GM23338 (cell line): Measurements from ENCODE around the gene DMRTB1. TPM values are rescaled to one million over a fixed set of nuclear protein-coding genes. Genes with fewer than 3 reads are reported as not detected.

Experiments used
- ATAC-seq: fragments of 200-7000 bp; cut with Tn5 transposase; 3 replicates; pipeline ENCODE4 v1.9.1; 2020
- DNase-seq: peaks from one replicate; pipeline ENCODE4 v3.0.0-alpha.2; 2015; ENCODE audit warnings: low spot score
- H2AFZ ChIP-seq: fragments of 200-600 bp; sonication (generic); 2 replicates; pipeline ENCODE4 v1.8.0; 2016; ENCODE audit warnings: antibody characterized with exemption, mild to moderate bottlenecking, moderate library complexity
- H3F3A ChIP-seq: fragments of 200-600 bp; sonication (generic); replicated peaks from 2 replicates; pipeline ENCODE4 v1.8.0; 2017; ENCODE audit warnings: antibody characterized with exemption, mixed run types, low read depth
- H3K27ac ChIP-seq: fragments of 200-600 bp; sonication (generic); 2 replicates; pipeline ENCODE4 v1.6.1; 2016; ENCODE audit warnings: low read depth
- H3K27me3 ChIP-seq: fragments of 200-600 bp; sonication (generic); 2 replicates; pipeline ENCODE4 v1.8.0; 2016; ENCODE audit warnings: mild to moderate bottlenecking, mixed run types, moderate library complexity; ENCODE audit not compliant: insufficient read depth
- H3K36me3 ChIP-seq: fragments of 200-600 bp; sonication (generic); 2 replicates; pipeline ENCODE4 v1.8.0; 2016; ENCODE audit warnings: mild to moderate bottlenecking; ENCODE audit not compliant: insufficient read depth
- H3K4me1 ChIP-seq: fragments of 200-600 bp; sonication (generic); 2 replicates; pipeline ENCODE4 v1.8.0; 2016; ENCODE audit warnings: mild to moderate bottlenecking, moderate library complexity; ENCODE audit not compliant: insufficient read depth
- H3K4me2 ChIP-seq: fragments of 200-600 bp; sonication (generic); 2 replicates; pipeline ENCODE4 v1.7.1; 2017; ENCODE audit warnings: mixed run types
- H3K4me3 ChIP-seq: fragments of 200-600 bp; sonication (generic); 2 replicates; pipeline ENCODE4 v1.6.1; 2016; ENCODE audit warnings: mixed run types
- H3K79me2 ChIP-seq: fragments of 200-600 bp; sonication (generic); replicated peaks from 2 replicates; pipeline ENCODE4 v1.8.0; 2017; ENCODE audit warnings: mild to moderate bottlenecking; ENCODE audit not compliant: insufficient read depth
- H3K9me2 ChIP-seq: fragments of 200-600 bp; sonication (generic); 2 replicates; pipeline ENCODE4 v1.8.0; 2017; ENCODE audit not compliant: insufficient read depth
- H4K20me1 ChIP-seq: fragments of 200-600 bp; sonication (generic); replicated peaks from 2 replicates; pipeline ENCODE4 v1.8.0; 2017; ENCODE audit warnings: mild to moderate bottlenecking; ENCODE audit not compliant: insufficient read depth
- H3K27ac Mint-ChIP-seq: 2 replicates; pipeline ENCODE4 v1.8.0; 2020; ENCODE audit warnings: inconsistent platforms, mild to moderate bottlenecking, moderate library complexity, mixed read lengths
- H3K27me3 Mint-ChIP-seq: 3 replicates; pipeline ENCODE4 v1.8.0; 2022; ENCODE audit warnings: low read depth, mild to moderate bottlenecking, moderate library complexity, mixed read lengths, inconsistent platforms; ENCODE audit not compliant: insufficient read depth, poor library complexity
- H3K36me3 Mint-ChIP-seq: 3 replicates; pipeline ENCODE4 v1.8.0; 2021; ENCODE audit warnings: low read depth, mild to moderate bottlenecking, inconsistent platforms, moderate library complexity, mixed read lengths
- H3K4me1 Mint-ChIP-seq: 3 replicates; pipeline ENCODE4 v1.8.0; 2020; ENCODE audit warnings: mild to moderate bottlenecking, inconsistent platforms, mixed read lengths
- H3K4me3 Mint-ChIP-seq: 3 replicates; pipeline ENCODE4 v1.8.0; 2021; ENCODE audit warnings: moderate library complexity, mild to moderate bottlenecking, inconsistent platforms, mixed read lengths
- H3K9me3 Mint-ChIP-seq: 3 replicates; pipeline ENCODE4 v1.8.0; 2020; ENCODE audit warnings: moderate library complexity, mild to moderate bottlenecking, inconsistent platforms, mixed read lengths
- CREB1 ChIP-seq: fragments of 250-450 bp; sonication (Bioruptor Pico); IDR thresholded peaks from 2 replicates; pipeline ENCODE4 v1.5.0; 2020; ENCODE audit warnings: low read depth, mild to moderate bottlenecking, moderate library complexity
- EZH2 ChIP-seq: fragments of 200-600 bp; sonication (generic); IDR thresholded peaks from one replicate; pipeline ENCODE4 v1.8.0; 2017; ENCODE audit warnings: antibody characterized with exemption, mild to moderate bottlenecking, low read depth; ENCODE audit not compliant: unreplicated experiment
- EZH2phosphoT487 ChIP-seq: fragments of 200-600 bp; sonication (generic); IDR thresholded peaks from one replicate; pipeline ENCODE4 v1.8.1; 2018; ENCODE audit warnings: antibody characterized with exemption; ENCODE audit not compliant: unreplicated experiment
- JUNB ChIP-seq: IDR thresholded peaks from one replicate; pipeline ENCODE4 v1.6.1; 2016; ENCODE audit warnings: antibody characterized with exemption; ENCODE audit not compliant: unreplicated experiment
- NANOG ChIP-seq: IDR thresholded peaks from 2 replicates; pipeline ENCODE4 v1.6.1; 2016; ENCODE audit warnings: antibody characterized with exemption, borderline replicate concordance
- POLR2AphosphoS5 ChIP-seq: IDR thresholded peaks from 2 replicates; pipeline ENCODE4 v1.6.1; 2016; ENCODE audit warnings: antibody characterized with exemption, low read depth
- STAT1 ChIP-seq: IDR thresholded peaks from one replicate; pipeline ENCODE4 v1.6.1; 2016; ENCODE audit warnings: antibody characterized with exemption; ENCODE audit not compliant: unreplicated experiment
- ZNF114 ChIP-seq: fragments of 250-450 bp; sonication (Bioruptor Pico); IDR thresholded peaks from 2 replicates; pipeline ENCODE4 v1.5.0; 2020; ENCODE audit warnings: mild to moderate bottlenecking, moderate library complexity
- ZNF331 ChIP-seq: fragments of 250-450 bp; sonication (Bioruptor Pico); IDR thresholded peaks from 2 replicates; pipeline ENCODE4 v1.5.0; 2020; ENCODE audit warnings: low read depth, mild to moderate bottlenecking, moderate library complexity
- polyA plus RNA-seq: library from polyadenylated mRNA; unstranded; fragments of >200 nt; fragmentation: Nextera tagmentation; extraction: Ambion mirVana; gene quantifications from 2 replicates; pipeline ENCODE4 v1.2.1, GENCODE V29; 2016
- total RNA-seq: library from RNA; depleted of rRNA; stranded (reverse); fragments of >200 nt; shearing (Covaris generic); gene quantifications from 2 replicates; pipeline ENCODE4 v1.2.3, GENCODE V29; 2014
- TF ChIP-seq, protein P1 (sequence below): IDR thresholded peaks from 2 replicates; pipeline ENCODE4 v1.6.1; 2016; ENCODE audit warnings: antibody characterized with exemption
- TF ChIP-seq, protein P2 (sequence below), 2 experiments: fragments of 200-600 bp in 1 of 2; sonication (generic) in 1 of 2; conservative IDR thresholded peaks; 2 replicates each; pipeline versions ENCODE4 v1.5.1 to v1.6.1; 2016 to 2017; ENCODE audit warnings: antibody characterized with exemption in 2 of 2, low read depth in 2 of 2, mild to moderate bottlenecking in 2 of 2, moderate library complexity in 1 of 2
- TF ChIP-seq, protein P3 (sequence below): IDR thresholded peaks from one replicate; pipeline ENCODE4 v1.6.1; 2018; ENCODE audit warnings: antibody characterized with exemption; ENCODE audit not compliant: unreplicated experiment
- TF ChIP-seq, protein P4 (sequence below): fragments of 250-450 bp; sonication (Bioruptor Pico); IDR thresholded peaks from 2 replicates; pipeline ENCODE4 v1.5.0; 2020; ENCODE audit warnings: mild to moderate bottlenecking, moderate library complexity

The DMRTB1 gene
- total and polyA plus RNA-seq, 2 experiments from 2014 or later, result 0.27 to 1.2 TPM

DNA sequence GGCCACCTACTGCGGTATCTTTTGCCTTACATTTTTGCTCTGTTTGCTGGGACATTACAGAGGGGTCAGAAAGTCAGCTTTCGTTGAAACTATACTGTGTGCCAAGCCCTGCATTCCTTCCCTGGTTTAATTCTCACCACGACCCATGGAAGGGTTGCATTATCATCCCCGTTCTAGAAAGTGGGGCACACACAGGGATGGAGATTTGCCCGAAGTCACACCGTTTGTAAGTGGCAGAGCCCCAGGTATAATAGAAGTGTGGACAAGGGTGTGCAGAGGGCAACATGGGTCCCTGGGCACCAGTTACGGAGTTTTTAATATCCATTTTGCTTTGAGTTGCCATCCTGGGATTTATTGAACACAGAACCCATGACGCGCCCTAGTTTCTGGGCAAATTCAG is 11.8 kb downstream of the DMRTB1 start:
- Histone ChIP-seq H3K36me3 (no peaks in the 10 kb centered on the region), H4K20me1 (no peaks in the 10 kb centered on the region), H3K9me2 (no peaks in the 10 kb centered on the region), H3F3A (peaks cover 4% of the 10 kb centered on the region; the same call in 1 of the 2 replicates), H3K27me3 (no peaks in the 10 kb centered on the region), H3K4me1 (peaks cover 8% of the 10 kb centered on the region), H3K79me2 (no peaks in the 10 kb centered on the region), H3K4me2 (no peak overlapping the region), H3K4me3 (no peak overlapping the region), H3K27ac (no peak overlapping the region), H2AFZ (peak overlapping the region; percentile 96)
- H3K36me3 Mint-ChIP-seq, result no peaks in the 10 kb centered on the region
- no peak overlapping the region for H3K27ac Mint-ChIP-seq
- DNase-seq (no peak), ATAC-seq (no peak)
- peaks cover 17% of the 10 kb centered on the region for H3K4me1 Mint-ChIP-seq
- H3K4me3 Mint-ChIP-seq, result no peak overlapping the region
- H3K9me3 Mint-ChIP-seq, result no peaks in the 10 kb centered on the region; the same call in 2 of the 3 replicates
- no peak for TF ChIP-seq EZH2
- no peak for TF ChIP-seq ZNF114 (CRISPR knock-in tag)
- TF ChIP-seq, protein P1, sequence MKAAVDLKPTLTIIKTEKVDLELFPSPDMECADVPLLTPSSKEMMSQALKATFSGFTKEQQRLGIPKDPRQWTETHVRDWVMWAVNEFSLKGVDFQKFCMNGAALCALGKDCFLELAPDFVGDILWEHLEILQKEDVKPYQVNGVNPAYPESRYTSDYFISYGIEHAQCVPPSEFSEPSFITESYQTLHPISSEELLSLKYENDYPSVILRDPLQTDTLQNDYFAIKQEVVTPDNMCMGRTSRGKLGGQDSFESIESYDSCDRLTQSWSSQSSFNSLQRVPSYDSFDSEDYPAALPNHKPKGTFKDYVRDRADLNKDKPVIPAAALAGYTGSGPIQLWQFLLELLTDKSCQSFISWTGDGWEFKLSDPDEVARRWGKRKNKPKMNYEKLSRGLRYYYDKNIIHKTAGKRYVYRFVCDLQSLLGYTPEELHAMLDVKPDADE, result no peak
- TF ChIP-seq, protein P2, sequence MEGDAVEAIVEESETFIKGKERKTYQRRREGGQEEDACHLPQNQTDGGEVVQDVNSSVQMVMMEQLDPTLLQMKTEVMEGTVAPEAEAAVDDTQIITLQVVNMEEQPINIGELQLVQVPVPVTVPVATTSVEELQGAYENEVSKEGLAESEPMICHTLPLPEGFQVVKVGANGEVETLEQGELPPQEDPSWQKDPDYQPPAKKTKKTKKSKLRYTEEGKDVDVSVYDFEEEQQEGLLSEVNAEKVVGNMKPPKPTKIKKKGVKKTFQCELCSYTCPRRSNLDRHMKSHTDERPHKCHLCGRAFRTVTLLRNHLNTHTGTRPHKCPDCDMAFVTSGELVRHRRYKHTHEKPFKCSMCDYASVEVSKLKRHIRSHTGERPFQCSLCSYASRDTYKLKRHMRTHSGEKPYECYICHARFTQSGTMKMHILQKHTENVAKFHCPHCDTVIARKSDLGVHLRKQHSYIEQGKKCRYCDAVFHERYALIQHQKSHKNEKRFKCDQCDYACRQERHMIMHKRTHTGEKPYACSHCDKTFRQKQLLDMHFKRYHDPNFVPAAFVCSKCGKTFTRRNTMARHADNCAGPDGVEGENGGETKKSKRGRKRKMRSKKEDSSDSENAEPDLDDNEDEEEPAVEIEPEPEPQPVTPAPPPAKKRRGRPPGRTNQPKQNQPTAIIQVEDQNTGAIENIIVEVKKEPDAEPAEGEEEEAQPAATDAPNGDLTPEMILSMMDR (conservative IDR thresholded peaks at IDR 0.05; ENCODE audit: low read depth in 2 of 2), result no peak
- no peak for TF ChIP-seq ZNF331 (CRISPR knock-in tag)
- TF ChIP-seq NANOG, result no peak
- no peak for TF ChIP-seq STAT1
- TF ChIP-seq, protein P3, sequence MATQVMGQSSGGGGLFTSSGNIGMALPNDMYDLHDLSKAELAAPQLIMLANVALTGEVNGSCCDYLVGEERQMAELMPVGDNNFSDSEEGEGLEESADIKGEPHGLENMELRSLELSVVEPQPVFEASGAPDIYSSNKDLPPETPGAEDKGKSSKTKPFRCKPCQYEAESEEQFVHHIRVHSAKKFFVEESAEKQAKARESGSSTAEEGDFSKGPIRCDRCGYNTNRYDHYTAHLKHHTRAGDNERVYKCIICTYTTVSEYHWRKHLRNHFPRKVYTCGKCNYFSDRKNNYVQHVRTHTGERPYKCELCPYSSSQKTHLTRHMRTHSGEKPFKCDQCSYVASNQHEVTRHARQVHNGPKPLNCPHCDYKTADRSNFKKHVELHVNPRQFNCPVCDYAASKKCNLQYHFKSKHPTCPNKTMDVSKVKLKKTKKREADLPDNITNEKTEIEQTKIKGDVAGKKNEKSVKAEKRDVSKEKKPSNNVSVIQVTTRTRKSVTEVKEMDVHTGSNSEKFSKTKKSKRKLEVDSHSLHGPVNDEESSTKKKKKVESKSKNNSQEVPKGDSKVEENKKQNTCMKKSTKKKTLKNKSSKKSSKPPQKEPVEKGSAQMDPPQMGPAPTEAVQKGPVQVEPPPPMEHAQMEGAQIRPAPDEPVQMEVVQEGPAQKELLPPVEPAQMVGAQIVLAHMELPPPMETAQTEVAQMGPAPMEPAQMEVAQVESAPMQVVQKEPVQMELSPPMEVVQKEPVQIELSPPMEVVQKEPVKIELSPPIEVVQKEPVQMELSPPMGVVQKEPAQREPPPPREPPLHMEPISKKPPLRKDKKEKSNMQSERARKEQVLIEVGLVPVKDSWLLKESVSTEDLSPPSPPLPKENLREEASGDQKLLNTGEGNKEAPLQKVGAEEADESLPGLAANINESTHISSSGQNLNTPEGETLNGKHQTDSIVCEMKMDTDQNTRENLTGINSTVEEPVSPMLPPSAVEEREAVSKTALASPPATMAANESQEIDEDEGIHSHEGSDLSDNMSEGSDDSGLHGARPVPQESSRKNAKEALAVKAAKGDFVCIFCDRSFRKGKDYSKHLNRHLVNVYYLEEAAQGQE, result no peak
- TF ChIP-seq, protein P4, sequence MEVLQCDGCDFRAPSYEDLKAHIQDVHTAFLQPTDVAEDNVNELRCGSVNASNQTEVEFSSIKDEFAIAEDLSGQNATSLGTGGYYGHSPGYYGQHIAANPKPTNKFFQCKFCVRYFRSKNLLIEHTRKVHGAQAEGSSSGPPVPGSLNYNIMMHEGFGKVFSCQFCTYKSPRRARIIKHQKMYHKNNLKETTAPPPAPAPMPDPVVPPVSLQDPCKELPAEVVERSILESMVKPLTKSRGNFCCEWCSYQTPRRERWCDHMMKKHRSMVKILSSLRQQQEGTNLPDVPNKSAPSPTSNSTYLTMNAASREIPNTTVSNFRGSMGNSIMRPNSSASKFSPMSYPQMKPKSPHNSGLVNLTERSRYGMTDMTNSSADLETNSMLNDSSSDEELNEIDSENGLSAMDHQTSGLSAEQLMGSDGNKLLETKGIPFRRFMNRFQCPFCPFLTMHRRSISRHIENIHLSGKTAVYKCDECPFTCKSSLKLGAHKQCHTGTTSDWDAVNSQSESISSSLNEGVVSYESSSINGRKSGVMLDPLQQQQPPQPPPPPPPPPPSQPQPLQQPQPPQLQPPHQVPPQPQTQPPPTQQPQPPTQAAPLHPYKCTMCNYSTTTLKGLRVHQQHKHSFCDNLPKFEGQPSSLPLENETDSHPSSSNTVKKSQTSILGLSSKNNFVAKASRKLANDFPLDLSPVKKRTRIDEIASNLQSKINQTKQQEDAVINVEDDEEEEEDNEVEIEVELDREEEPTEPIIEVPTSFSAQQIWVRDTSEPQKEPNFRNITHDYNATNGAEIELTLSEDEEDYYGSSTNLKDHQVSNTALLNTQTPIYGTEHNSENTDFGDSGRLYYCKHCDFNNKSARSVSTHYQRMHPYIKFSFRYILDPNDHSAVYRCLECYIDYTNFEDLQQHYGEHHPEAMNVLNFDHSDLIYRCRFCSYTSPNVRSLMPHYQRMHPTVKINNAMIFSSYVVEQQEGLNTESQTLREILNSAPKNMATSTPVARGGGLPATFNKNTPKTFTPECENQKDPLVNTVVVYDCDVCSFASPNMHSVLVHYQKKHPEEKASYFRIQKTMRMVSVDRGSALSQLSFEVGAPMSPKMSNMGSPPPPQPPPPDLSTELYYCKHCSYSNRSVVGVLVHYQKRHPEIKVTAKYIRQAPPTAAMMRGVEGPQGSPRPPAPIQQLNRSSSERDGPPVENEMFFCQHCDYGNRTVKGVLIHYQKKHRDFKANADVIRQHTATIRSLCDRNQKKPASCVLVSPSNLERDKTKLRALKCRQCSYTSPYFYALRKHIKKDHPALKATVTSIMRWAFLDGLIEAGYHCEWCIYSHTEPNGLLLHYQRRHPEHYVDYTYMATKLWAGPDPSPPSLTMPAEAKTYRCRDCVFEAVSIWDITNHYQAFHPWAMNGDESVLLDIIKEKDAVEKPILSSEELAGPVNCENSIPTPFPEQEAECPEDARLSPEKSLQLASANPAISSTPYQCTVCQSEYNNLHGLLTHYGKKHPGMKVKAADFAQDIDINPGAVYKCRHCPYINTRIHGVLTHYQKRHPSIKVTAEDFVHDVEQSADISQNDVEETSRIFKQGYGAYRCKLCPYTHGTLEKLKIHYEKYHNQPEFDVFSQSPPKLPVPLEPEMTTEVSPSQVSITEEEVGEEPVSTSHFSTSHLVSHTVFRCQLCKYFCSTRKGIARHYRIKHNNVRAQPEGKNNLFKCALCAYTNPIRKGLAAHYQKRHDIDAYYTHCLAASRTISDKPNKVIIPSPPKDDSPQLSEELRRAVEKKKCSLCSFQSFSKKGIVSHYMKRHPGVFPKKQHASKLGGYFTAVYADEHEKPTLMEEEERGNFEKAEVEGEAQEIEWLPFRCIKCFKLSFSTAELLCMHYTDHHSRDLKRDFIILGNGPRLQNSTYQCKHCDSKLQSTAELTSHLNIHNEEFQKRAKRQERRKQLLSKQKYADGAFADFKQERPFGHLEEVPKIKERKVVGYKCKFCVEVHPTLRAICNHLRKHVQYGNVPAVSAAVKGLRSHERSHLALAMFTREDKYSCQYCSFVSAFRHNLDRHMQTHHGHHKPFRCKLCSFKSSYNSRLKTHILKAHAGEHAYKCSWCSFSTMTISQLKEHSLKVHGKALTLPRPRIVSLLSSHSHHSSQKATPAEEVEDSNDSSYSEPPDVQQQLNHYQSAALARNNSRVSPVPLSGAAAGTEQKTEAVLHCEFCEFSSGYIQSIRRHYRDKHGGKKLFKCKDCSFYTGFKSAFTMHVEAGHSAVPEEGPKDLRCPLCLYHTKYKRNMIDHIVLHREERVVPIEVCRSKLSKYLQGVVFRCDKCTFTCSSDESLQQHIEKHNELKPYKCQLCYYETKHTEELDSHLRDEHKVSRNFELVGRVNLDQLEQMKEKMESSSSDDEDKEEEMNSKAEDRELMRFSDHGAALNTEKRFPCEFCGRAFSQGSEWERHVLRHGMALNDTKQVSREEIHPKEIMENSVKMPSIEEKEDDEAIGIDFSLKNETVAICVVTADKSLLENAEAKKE (CRISPR knock-in tag), result no peak
- no peak for TF ChIP-seq JUNB
- no peak for TF ChIP-seq CREB1 (CRISPR knock-in tag)
- TF ChIP-seq POLR2AphosphoS5, result no peak
- TF ChIP-seq EZH2phosphoT487, result no peak
- H3K27me3 Mint-ChIP-seq, result peaks cover 26% of the 10 kb centered on the region
